HepG2 (cell line): Measurements from ENCODE around the gene COL4A6. TPM values are rescaled to one million over a fixed set of nuclear protein-coding genes. Genes with fewer than 3 reads are reported as not detected.

Source experiments
- ATAD3A ChIP-seq: sonication (generic); formaldehyde crosslinking; IDR thresholded peaks from 2 replicates; pipeline ENCODE4 v1.4.0; 2020; ENCODE audit warnings: missing genetic modification reagents
- HCFC1 ChIP-seq: fragments of 150-350 bp; IDR thresholded peaks from 2 replicates; pipeline ENCODE4 v1.6.1; 2014; ENCODE audit warnings: low read depth, low read length
- JDP2 ChIP-seq: sonication (generic); formaldehyde crosslinking; IDR thresholded peaks from 2 replicates; pipeline ENCODE4 v1.8.1; 2022; ENCODE audit warnings: missing genetic modification reagents, borderline replicate concordance
- KAT8 ChIP-seq: IDR thresholded peaks from 2 replicates; pipeline ENCODE4 v1.6.1; 2016; ENCODE audit warnings: missing genetic modification reagents, missing compliant biosample characterization
- KLF12 ChIP-seq: sonication (generic); formaldehyde crosslinking; IDR thresholded peaks from 2 replicates; pipeline ENCODE4 v1.4.0; 2020; ENCODE audit warnings: missing genetic modification reagents, borderline replicate concordance
- MEIS2 ChIP-seq: sonication (generic); formaldehyde crosslinking; IDR thresholded peaks from 2 replicates; pipeline ENCODE4 v1.9.0; 2021; ENCODE audit warnings: mild to moderate bottlenecking, missing genetic modification reagents
- SALL2 ChIP-seq: sonication (generic); formaldehyde crosslinking; IDR thresholded peaks from 2 replicates; pipeline ENCODE4 v1.8.1; 2023; ENCODE audit warnings: mild to moderate bottlenecking, missing genetic modification reagents, inconsistent platforms
- SNAPC2 ChIP-seq: sonication (generic); formaldehyde crosslinking; IDR thresholded peaks from 2 replicates; pipeline ENCODE4 v1.8.1; 2022; ENCODE audit warnings: mild to moderate bottlenecking, missing genetic modification reagents
- SP1 ChIP-seq, 2 experiments: fragments of 450-650 bp in 1 of 2; sonication (generic) in 1 of 2; formaldehyde crosslinking in 1 of 2; IDR thresholded peaks; 2 replicates each; pipeline versions ENCODE4 v1.4.0 to v1.6.1; 2016 to 2020; ENCODE audit warnings: missing genetic modification reagents in 1 of 2
- TCF7 ChIP-seq: sonication (generic); IDR thresholded peaks from 2 replicates; pipeline ENCODE4 v1.6.1; 2016; ENCODE audit warnings: antibody characterized with exemption, low read depth
- WIZ ChIP-seq: sonication (generic); formaldehyde crosslinking; IDR thresholded peaks from 2 replicates; pipeline ENCODE4 v1.5.1; 2020; ENCODE audit warnings: mild to moderate bottlenecking, missing genetic modification reagents
- ZNF232 ChIP-seq: sonication (generic); formaldehyde crosslinking; IDR thresholded peaks from 2 replicates; pipeline ENCODE4 v1.4.0; 2020; ENCODE audit warnings: missing genetic modification reagents, borderline replicate concordance
- ZNF3 ChIP-seq: IDR thresholded peaks from 2 replicates; pipeline ENCODE4 v1.7.0; 2017; ENCODE audit warnings: inconsistent platforms
- ZNF317 ChIP-seq: sonication (generic); formaldehyde crosslinking; IDR thresholded peaks from 2 replicates; pipeline ENCODE4 v1.5.0; 2020; ENCODE audit warnings: mild to moderate bottlenecking, missing genetic modification reagents
- ZNF34 ChIP-seq: sonication (generic); formaldehyde crosslinking; IDR thresholded peaks from 2 replicates; pipeline ENCODE4 v1.4.0; 2020; ENCODE audit warnings: mild to moderate bottlenecking, missing genetic modification reagents, borderline replicate concordance
- ZNF431 ChIP-seq: sonication (generic); formaldehyde crosslinking; IDR thresholded peaks from 2 replicates; pipeline ENCODE4 v1.9.0; 2022; ENCODE audit warnings: missing genetic modification reagents, low read depth, mild to moderate bottlenecking, borderline replicate concordance
- ZNF678 ChIP-seq: sonication (generic); formaldehyde crosslinking; IDR thresholded peaks from 2 replicates; pipeline ENCODE4 v1.4.0; 2020; ENCODE audit warnings: mild to moderate bottlenecking, missing genetic modification reagents
- ZNF773 ChIP-seq: sonication (generic); formaldehyde crosslinking; IDR thresholded peaks from 2 replicates; pipeline ENCODE4 v1.4.0; 2020; ENCODE audit warnings: missing genetic modification reagents, borderline replicate concordance
- ZNF878 ChIP-seq: sonication (generic); formaldehyde crosslinking; IDR thresholded peaks from 2 replicates; pipeline ENCODE4 v1.8.1; 2023; ENCODE audit warnings: mild to moderate bottlenecking, missing genetic modification reagents, moderate library complexity
- ZSCAN21 ChIP-seq: sonication (generic); formaldehyde crosslinking; IDR thresholded peaks from 2 replicates; pipeline ENCODE4 v1.8.0; 2022; ENCODE audit warnings: mild to moderate bottlenecking, missing genetic modification reagents, moderate library complexity, borderline replicate concordance
- polyA plus RNA-seq, 8 experiments: library from polyadenylated mRNA; depleted of rRNA in 3 of 8; stranded (reverse) in 7 of 8; unstranded in 1 of 8; fragments of >200 nt; fragmentation: Illumina TruSeq in 4 of 8; extraction: Trizol in 4 of 8; gene quantifications; 2 replicates each; pipeline versions ENCODE4 v1.2.1 to v1.2.3, GENCODE V29; 2011 to 2016; ENCODE audit warnings: low read depth in 4 of 8, missing spikeins in 1 of 8, mixed read lengths in 1 of 8; ENCODE audit not compliant: insufficient read depth in 1 of 8
- total RNA-seq, 5 experiments: library from RNA; depleted of rRNA; stranded (reverse); fragments of >200 nt; fragmentation: Illumina TruSeq; extraction: Trizol; gene quantifications; 2 replicates each; pipeline ENCODE4 v1.2.3, GENCODE V29; 2016; ENCODE audit warnings: low read depth in 1 of 5
- TF ChIP-seq, protein P1 (sequence below): sonication (generic); formaldehyde crosslinking; IDR thresholded peaks from 2 replicates; pipeline ENCODE4 v1.5.1; 2020; ENCODE audit warnings: missing genetic modification reagents, mild to moderate bottlenecking, borderline replicate concordance
- TF ChIP-seq, protein P2 (sequence below): sonication (generic); formaldehyde crosslinking; IDR thresholded peaks from 2 replicates; pipeline ENCODE4 v1.5.0; 2020; ENCODE audit warnings: mild to moderate bottlenecking, missing genetic modification reagents
- TF ChIP-seq, protein P3 (sequence below): sonication (generic); formaldehyde crosslinking; IDR thresholded peaks from 2 replicates; pipeline ENCODE4 v1.4.0; 2020; ENCODE audit warnings: missing genetic modification reagents

COL4A6 gene
- total and polyA plus RNA-seq, 2 of the 13 experiments (the other 11 are each of a cell fraction or from before 2014, with no cell fraction given) = 4.5 to 8.2 TPM

DNA sequence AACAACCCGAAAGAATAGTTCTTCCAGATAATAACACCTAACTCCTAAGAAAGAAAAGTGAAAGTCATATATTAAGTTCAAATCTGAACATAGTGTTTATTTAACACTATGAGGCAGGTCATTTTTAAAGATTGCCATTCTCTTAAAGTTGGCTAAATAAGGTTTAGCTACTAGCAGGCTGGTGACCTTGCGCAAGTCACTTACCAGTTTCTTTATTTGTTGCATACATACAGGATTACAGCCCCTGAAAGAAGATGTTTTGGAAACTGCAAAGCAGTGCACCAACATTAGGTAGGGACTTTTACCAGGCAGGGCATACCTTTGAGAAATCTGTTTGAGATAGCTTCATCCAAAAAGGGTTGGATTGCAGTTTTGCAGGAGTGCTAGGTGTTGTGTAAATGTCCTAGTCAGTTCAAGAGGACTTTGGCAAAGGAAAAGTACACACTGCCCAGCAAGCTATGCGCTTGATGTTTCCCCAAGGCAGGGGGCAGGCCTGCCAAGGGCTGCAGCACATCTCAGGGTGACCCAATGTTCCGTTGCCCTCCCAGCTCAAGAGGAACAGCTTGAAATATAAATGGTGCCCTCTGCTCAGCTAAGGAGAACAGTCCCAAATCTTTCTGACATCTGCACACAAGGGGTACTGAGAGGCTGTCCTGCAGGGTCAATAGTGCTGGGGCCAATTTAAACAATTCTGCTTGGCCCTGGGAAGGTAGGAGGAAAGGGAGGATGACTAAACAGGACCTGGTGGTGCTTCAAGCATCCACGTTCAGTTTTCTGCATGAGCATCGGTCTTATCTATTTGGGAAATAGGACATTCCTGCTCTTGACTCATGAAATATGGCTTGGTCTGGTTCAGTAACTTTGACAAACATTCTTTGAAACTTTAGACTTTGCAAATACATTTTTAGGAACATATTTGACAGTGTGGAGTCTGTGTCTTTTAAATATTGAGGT lies 130.8 kb downstream of the COL4A6 start (continued):
- TF ChIP-seq KLF12 (CRISPR knock-in tag) = no peak
- TF ChIP-seq JDP2 (CRISPR knock-in tag) = no peak
- TF ChIP-seq ZNF3 (CRISPR knock-in tag) = no peak
- no peak for TF ChIP-seq HCFC1
- no peak for TF ChIP-seq ZNF431 (CRISPR knock-in tag)
- TF ChIP-seq TCF7 = peak; percentile 42; the same call in 1 of the 2 replicates
- TF ChIP-seq, protein P1, sequence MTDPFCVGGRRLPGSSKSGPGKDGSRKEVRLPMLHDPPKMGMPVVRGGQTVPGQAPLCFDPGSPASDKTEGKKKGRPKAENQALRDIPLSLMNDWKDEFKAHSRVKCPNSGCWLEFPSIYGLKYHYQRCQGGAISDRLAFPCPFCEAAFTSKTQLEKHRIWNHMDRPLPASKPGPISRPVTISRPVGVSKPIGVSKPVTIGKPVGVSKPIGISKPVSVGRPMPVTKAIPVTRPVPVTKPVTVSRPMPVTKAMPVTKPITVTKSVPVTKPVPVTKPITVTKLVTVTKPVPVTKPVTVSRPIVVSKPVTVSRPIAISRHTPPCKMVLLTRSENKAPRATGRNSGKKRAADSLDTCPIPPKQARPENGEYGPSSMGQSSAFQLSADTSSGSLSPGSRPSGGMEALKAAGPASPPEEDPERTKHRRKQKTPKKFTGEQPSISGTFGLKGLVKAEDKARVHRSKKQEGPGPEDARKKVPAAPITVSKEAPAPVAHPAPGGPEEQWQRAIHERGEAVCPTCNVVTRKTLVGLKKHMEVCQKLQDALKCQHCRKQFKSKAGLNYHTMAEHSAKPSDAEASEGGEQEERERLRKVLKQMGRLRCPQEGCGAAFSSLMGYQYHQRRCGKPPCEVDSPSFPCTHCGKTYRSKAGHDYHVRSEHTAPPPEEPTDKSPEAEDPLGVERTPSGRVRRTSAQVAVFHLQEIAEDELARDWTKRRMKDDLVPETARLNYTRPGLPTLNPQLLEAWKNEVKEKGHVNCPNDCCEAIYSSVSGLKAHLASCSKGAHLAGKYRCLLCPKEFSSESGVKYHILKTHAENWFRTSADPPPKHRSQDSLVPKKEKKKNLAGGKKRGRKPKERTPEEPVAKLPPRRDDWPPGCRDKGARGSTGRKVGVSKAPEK (CRISPR knock-in tag) = no peak
- no peak for TF ChIP-seq ZNF773
- TF ChIP-seq KAT8 (CRISPR knock-in tag) = 0 out of 2 replicates have a peak, but pooled peaks have one; percentile 19
- no peak for TF ChIP-seq ZSCAN21 (CRISPR knock-in tag)
- no peak for TF ChIP-seq ZNF34 (CRISPR knock-in tag)
- no peak for TF ChIP-seq MEIS2 (CRISPR knock-in tag)
- no peak for TF ChIP-seq ZNF232 (CRISPR knock-in tag)
- TF ChIP-seq, protein P2, sequence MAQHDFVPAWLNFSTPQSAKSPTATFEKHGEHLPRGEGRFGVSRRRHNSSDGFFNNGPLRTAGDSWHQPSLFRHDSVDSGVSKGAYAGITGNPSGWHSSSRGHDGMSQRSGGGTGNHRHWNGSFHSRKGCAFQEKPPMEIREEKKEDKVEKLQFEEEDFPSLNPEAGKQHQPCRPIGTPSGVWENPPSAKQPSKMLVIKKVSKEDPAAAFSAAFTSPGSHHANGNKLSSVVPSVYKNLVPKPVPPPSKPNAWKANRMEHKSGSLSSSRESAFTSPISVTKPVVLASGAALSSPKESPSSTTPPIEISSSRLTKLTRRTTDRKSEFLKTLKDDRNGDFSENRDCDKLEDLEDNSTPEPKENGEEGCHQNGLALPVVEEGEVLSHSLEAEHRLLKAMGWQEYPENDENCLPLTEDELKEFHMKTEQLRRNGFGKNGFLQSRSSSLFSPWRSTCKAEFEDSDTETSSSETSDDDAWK (CRISPR knock-in tag) = no peak
- TF ChIP-seq, protein P3, sequence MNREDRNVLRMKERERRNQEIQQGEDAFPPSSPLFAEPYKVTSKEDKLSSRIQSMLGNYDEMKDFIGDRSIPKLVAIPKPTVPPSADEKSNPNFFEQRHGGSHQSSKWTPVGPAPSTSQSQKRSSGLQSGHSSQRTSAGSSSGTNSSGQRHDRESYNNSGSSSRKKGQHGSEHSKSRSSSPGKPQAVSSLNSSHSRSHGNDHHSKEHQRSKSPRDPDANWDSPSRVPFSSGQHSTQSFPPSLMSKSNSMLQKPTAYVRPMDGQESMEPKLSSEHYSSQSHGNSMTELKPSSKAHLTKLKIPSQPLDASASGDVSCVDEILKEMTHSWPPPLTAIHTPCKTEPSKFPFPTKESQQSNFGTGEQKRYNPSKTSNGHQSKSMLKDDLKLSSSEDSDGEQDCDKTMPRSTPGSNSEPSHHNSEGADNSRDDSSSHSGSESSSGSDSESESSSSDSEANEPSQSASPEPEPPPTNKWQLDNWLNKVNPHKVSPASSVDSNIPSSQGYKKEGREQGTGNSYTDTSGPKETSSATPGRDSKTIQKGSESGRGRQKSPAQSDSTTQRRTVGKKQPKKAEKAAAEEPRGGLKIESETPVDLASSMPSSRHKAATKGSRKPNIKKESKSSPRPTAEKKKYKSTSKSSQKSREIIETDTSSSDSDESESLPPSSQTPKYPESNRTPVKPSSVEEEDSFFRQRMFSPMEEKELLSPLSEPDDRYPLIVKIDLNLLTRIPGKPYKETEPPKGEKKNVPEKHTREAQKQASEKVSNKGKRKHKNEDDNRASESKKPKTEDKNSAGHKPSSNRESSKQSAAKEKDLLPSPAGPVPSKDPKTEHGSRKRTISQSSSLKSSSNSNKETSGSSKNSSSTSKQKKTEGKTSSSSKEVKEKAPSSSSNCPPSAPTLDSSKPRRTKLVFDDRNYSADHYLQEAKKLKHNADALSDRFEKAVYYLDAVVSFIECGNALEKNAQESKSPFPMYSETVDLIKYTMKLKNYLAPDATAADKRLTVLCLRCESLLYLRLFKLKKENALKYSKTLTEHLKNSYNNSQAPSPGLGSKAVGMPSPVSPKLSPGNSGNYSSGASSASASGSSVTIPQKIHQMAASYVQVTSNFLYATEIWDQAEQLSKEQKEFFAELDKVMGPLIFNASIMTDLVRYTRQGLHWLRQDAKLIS (CRISPR knock-in tag) = no peak
- TF ChIP-seq SNAPC2 (CRISPR knock-in tag) = no peak
- no peak for TF ChIP-seq ATAD3A (CRISPR knock-in tag)
- no peak for TF ChIP-seq ZNF678 (CRISPR knock-in tag)
- no peak for TF ChIP-seq SP1 (IDR thresholded peaks at IDR 0.05)
- no peak for TF ChIP-seq SP1 (CRISPR knock-in tag; IDR thresholded peaks at IDR 0.05)
- TF ChIP-seq ZNF878 = no peak
- no peak for TF ChIP-seq WIZ (CRISPR knock-in tag)
- no peak for TF ChIP-seq ZNF317 (CRISPR knock-in tag)
- no peak for TF ChIP-seq SALL2 (CRISPR knock-in tag)
